HG03196 (cell line): ENCODE data around the gene MYO3B.
"Not testable (repeated sequence)": the region's sequence is repeated elsewhere in the genome, so short reads cannot be mapped to it uniquely, and the experiment has no call there.

ENCODE experiments used
- ATAC-seq: cut with Tn5 transposase; IDR thresholded peaks from one replicate; pipeline ENCODE4 v1.9.1; 2021; ENCODE audit not compliant: unreplicated experiment

The MYO3B gene

DNA sequence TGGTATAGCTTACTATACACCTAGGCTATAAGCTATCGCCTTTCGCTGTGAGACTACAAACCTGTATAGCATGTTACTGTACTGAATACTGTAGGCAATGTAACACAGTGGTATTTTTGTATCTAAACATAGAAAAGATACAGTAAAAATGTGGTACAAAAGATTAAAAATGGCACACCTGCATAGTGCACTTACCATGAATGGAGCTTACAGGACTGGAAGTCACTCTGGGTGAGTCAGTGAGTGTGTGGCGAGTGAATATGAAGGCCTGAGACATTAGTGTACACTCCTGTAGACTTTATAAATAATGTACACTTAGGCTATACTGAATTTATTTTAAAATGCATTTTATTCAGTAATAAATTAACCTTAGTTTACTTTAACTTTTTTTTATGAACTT, 279.0 kb downstream of the MYO3B start:
- ATAC-seq, result no peak

DNA sequence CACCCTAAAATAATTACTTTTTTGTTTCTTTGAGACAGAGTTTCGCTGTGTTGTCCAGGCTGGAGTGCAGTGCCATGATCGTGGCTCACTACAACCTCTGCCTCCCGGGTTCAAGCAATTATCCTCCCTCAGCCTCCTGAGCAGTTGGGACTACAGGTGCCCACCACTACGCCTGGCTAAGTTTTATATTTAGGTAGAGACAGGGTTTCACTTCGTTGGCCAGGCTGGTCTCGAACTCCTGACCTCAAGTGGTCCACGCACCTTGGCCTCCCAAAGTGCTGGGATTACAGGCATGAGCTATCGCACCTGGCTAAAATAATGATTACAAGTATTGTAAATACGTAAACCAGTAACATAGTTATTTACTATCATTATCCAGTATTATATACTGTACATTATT, 279.8 kb downstream of the MYO3B start:
- no peak for ATAC-seq

DNA sequence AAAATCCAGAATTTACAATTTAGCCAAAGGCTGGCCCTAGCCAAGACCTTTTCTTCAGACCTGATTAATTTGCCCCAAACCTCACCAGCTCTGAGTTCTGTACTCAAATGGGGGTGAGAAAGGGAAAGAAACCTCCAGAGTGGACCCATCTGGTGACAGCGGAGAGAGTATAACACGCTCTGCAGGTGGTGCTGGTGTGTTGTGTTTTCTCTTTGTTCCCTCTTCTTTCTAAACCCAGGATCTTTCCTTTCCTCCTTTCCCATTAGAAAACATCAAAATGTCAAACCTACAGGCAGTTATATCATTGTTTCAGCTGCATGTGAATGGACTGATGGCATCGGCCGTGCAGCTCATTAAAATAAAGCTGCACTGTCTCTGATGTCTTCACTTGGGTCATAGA, 283.9 kb downstream of the MYO3B start:
- no peak for ATAC-seq

DNA sequence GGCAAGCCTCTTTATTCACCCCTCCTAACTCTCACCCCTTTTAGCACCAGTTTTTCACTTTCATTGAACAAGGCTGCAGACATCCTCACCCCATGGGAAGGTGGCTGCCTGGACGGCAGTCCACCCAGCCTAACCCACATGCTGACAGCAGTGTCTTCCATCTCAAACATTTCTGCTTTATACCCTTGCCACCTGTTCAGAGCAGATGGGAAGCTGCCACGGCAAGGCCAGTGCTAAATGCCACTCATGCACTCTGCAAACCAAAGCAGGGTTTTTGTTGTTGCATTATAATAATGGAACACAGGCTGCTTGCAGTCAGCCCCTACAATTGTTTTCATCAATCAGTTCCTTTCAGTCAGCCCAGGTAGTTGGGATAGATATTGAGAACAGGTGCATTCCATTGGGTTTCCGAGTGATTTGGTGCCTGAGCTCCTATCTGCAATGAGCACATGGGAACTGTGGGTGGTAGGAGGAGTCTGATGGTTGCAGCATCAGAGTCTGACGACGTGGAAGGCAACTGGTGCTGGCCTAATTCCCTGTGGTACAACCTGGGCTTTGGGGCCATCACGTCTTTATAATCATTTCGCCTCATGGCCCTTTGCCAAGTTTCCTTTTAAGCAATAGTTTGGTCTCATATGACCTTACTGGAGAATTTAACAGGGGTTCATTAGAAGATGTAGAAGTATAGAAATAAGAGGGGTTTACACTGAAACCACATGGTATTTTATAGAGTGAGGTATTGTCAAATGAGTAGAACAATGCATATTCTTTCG, 284.7 kb downstream of the MYO3B start:
- ATAC-seq, result no peak

DNA sequence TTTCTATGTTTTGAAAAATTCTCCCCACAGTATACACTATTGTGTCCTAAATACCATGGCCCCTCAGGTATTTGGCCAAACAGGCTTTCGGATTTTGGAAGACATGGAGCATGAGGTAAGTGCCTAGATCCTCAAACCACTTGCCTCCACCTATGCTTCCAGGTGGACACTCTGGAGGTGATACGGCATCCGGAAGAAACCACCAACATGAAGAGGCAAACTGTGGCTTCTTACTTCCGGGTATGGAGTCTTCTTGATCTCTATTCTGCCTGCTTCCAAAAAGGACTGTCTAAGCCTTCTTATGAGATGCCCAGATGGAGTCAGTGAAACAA, 285.2 kb downstream of the MYO3B start:
- ATAC-seq, result no peak

DNA sequence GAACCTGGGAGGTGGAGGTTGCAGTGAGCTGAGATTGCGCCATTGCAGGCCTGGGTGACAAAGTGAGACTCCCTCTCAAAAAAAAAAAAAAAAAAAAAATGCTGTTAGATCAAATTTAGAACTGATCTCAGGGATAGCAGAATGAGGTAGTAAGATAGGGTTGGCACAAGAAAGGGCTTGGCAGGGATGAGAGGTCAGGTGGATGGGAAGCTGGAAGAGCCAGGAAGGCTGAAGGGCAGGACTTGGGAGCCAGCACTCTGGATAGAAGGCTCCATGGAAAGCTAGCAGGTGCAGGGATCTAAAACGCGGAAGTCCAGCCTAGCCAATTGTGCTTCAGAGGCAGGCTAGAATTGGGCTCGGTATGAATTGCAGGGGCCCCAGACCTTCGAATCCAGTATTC, 286.3 kb downstream of the MYO3B start:
- no peak for ATAC-seq

DNA sequence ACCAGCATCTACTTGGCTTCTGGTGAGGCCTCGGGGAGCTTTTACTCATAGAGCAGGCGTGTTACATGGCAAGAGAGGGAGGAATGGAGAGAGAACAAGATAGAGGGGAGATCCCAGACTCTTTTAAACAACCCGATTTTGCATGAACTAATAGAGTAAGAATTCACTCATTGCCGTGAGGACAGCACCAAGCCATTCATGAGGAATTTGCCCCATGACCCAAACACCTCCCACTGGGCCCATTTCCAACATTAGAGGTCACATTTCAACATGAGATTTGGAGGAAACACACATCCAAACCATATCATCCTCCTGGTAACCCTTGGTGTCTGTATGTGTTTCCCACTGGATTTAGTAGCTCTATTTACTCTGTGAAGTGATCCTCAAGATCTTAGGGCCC, 287.3 kb downstream of the MYO3B start:
- no peak for ATAC-seq

DNA sequence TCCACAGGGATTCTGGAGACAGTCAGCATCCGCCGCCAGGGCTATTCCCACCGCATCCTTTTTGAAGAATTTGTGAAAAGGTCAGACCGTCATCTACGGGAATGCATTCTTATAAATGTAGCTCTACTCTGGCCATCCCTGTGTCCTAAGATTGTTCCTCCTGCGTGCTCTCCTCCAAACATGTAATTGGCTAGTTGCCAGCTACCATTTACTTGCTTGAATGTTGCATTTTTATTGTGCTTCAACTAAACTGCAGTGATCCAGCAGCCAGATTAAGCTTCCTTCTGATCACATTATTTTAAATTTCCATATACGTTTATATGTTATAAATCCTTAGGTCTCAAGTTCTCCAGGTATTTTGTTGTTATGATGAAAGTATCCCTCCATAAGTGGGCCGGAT, 288.7 kb downstream of the MYO3B start:
- ATAC-seq, result no peak

DNA sequence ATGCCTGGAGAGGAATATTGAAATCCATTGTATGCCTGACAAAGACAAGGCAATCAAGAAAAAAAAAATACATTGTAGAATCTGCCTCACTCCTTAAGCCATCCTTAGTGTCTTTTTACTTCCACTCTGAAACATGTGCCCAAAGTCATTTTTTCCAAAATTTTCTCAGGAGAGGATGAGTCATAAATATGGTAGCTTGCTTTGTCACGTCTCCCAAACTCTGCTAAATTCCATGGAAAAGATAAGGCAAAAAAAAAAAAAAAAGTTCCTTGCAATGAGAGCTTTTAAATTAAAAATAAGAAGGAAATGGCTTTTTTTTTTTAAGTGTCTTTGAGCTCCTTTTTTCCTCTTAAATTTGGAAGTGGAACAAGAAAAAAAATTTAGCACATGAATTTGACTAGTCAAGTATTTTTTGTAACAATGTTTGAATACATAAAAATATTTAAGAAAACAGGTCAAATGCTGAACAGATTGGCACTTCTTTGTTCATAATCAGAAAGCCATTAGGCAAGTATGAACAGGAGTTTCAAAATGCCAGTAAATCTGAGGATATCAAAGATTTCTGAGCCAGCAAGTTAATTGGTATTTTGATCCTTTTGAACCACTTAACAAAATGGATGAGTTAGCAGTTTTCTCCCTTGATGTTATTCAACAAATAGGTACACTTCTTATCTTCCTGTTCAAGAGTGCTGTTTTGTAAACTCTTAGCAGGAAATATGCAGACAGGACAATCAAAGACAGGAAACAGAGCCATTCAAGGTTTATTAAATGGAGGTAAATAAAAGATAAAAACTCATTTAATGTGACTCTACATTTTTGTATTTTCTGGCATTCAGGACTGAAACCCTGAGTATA, 289.8 kb downstream of the MYO3B start:
- no peak for ATAC-seq

DNA sequence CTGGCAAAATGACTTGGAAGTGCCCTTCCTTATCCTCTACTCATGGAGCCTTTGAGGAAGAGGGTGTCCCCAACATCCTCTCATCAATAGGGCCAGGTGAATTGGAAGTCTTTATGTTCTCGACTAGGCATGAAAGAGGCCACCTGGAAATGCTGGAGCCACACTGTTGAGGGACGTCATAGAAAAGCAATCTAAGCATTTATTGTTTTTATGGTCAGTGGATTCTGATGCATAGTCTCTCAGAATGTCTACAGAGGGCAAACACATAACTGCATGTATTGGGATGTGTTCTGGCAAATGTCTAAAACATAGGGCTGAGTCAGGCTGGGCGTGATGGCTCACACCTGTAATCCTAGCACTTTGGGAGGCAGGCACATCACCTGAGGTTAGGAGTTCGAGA, 290.6 kb downstream of the MYO3B start:
- ATAC-seq, result no peak

DNA sequence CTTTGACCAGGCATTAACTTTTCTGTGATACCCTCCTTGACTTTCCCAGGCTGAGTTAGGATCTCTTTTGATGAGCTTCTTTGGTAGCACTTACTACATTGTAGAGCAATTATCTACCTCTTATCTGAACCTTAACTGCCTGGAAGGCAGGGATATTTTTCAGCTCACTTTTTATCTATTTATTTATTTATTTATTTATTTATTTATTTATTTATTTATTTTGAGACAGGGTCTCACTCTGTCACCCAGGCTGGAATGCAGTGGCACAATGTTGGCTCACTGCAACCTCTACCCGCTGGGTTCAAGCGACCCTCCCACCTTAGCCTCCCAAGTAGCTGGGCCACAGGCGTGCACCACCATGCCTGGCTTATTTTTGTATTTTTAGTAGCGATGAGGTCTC, 294.6 kb downstream of the MYO3B start:
- not testable (repeated sequence) for ATAC-seq

DNA sequence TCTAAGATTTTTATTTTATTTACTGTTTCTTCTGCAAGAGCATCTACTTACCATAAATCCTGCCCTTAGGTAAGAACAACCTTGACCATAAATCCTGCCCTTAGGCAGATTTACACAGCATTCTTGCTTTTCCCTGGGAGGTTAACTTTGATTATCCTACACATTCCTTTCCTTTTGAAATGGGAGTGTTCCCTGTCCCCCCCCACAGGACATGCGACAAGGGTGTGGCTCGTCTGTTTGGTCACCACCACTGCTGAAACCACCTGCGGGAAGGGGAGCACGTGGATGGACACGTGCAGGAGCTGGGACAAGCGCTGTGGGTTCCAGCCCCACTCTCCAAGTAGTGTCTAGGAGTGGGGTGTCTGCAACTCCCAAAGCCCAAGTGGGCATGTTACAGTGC, 297.9 kb downstream of the MYO3B start:
- ATAC-seq, result no peak

DNA sequence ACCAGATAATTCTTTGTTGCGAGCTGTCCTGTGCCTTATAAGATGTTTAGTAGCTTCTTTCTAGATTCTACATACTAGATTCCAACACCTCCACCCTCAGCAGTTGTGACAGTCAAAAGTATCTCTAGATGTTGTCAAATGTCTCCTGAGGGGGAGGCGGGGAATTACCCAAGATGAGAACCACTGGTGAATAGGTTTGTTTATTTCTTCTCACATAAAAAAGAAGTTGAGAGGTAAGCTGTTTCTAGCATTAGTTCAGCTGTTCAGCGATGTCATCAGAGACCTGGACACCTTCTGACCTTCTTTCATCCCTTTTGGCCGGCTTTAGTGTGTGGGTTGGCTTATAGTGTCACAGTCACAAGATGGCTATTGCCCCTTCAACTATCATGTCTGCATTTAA, 299.7 kb downstream of the MYO3B start:
- ATAC-seq, result no peak

DNA sequence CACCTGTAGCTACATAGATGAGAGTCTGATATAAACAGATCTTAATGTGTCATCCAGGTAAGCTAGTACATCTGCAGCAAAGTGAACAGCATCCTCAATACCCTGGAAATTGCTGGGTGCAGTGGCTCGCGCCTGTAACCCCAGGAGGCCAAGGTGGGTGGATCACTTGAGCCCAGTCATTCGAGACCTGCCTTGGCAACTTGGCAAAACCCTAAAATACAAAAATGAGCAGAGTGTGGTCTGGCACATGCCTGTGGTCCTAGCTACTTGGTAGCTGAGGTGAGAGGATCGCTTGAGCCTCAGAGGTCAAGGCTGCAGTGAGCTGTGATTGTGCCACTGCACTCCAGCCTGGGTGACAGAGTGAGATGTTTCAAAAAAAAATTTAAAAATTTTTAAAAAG, 303.3 kb downstream of the MYO3B start:
- no peak for ATAC-seq

DNA sequence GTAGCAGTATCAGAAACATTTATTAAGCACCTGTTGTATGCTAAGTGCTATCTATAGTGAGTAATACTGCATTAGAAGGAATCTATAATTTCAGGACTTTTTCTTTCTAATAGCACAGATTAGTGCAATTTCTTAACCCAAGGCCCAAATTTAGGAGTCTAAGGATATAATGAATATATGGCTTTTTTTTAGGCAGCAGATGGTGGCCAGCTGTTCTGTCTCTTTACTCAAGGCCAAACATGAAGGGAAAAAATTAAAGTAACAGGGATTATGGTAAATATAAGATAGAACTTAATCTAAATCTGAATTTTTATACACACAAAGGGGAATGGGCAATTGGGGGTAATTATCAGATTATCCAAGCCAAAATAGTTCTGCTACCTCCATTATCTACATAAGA, 306.6 kb downstream of the MYO3B start:
- ATAC-seq, result no peak

DNA sequence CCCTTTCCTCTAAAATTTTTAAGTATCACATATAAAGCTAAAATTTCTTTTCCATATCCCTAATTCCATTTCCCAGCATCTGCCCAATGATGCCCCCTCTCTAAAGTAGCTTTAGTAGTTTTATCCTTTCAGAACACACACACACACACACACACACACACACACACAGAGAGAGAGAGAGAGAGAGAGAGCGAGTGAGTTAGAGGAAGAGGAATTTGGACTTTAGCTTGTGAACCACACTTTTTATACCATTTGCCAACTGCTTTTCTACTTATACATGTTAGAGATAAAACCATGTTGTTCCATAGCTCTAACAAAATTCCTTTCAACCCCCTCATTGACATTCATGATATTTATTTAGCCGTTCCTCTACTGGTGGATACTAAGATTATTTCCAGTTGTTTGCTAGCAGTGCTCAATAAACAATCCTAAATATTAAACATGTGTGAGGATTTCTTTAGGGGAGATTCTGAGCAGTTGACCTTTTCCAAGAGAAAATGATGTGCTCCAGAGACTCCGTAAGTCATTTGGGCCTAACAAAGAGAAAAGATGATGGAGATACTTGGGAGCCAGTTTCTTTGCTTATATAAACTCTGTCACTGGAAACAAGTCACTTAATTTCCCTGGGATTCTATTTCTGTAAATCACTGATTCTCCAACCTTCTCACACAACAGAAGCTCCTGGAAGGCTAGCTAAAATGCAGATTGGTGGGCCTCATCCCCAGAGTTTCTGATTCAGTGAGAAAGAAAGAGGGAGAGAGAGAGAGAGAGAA, 307.5 kb downstream of the MYO3B start:
- no peak for ATAC-seq

DNA sequence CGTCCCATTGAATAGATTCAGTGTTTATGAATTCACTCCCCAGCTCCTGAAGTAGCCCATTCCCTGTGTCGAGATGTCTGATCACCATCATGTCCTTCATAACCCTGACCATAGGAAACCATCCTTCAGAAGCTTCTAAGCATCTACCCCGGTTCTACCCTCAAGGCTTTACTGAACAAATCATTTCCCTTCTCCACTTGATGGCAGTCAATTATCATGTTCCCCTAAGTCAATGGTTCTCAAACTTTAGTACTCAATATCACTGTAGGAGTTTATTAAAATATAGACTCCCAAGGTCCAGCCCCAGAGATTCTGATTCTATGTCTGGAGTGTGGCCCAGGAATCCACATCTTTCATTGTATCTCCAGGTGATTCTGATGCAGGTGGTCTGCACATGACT, 308.8 kb downstream of the MYO3B start:
- no peak for ATAC-seq

DNA sequence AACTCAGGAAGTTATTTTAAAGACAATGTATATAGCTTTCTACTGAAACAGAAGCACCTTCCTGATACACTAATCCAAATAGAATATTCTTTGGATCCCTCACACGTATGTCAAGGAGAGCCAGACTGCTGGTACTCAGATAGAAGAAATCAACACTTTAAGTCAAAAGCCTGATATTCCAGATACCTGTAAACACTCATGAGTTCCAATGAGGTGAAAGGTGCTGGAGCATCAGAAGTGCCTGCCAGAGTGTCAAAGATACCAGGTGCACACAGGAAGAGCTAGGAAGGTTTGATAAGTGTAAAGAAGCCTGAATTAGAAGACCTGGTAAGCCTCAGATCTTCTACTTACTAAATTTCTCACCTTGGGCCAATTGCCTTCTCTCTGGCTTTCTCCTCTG, 310.9 kb downstream of the MYO3B start:
- no peak for ATAC-seq

DNA sequence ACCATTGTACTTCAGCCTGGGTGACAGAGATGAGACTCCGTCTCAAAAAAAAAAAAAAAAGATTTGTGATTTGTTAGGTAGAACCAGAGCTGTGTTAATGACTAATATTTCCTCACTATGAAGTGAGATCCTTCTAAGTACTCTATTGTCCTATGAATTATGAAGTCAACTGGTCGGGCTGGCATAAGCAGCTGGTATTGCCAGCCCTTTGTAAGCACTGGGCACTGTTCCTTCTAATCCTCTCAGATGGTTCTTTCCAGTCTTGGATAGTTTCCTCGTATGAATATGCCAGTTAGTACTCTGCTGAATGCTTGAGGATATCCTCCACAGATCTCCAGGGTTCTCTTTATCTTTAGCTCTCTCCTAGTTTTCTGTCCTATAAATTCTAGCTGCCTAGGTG, 314.1 kb downstream of the MYO3B start:
- no peak for ATAC-seq

DNA sequence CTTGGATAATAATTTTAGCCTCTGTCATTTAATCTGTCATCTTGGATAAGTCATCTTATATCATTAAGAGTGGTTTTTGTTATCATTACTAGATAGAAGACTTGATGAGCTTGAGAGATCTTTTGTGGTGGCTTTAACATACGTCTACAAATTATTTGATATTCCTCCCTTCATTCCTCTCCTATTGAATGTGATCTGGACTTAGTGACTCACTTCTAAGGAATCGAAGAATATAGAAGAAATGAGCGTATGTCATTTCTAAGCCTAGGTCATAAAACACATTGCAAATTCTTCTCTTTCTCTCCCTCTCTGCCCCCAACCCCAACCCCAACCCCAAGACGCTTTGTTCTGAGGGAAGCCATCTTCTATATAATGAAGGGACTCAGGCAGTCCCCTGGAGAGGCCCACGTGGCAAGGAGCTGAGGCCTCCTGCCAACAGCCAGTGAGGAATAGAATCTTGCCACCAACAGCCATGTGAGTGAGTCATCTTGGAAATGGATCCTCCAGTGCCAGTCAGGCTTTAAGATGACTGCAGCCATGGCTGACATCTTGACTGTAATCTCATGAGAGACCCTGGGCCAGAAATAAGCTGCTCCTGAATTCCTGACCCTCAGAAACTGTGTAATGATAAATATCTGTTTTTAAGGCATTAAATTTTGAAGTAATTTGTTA, 315.6 kb downstream of the MYO3B start:
- no peak for ATAC-seq

DNA sequence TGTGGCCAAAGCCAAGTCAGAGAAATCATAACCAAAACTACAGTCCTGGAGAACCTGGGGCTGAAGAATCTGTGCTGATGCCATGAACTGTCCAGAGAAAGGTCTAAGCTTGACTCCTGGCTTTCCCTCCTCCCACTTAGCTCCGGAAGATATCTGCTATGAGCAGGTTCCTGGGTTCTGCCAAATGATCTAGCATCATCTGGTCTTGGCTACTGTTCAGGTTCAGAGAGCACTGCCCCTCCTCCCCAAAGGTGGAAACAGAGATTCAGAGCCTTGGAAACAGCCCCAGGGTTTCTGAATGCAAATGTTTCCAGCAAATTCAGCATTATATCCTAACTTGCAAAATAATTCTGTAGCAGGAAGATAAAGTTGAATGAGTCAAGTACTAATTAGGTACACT, 317.9 kb downstream of the MYO3B start:
- ATAC-seq, result no peak
